GM18951 (cell line): ENCODE results near the gene DCP1B.

Experiments used
- POLR2A ChIP-seq: IDR thresholded peaks from 4 replicates; pipeline ENCODE4 v1.6.1; 2011; ENCODE audit warnings: mild to moderate bottlenecking; ENCODE audit not compliant: insufficient read length, insufficient read depth; ENCODE audit errors: extremely low read depth
- in situ Hi-C: fragments of 300-500 bp; cut with MboI; formaldehyde crosslinking; loops from one replicate; pipeline ENCODE4 v1.12.0; 2022; ENCODE audit warnings: low sequenced_read_pairs, mixed read lengths, inconsistent platforms; ENCODE audit not compliant: unreplicated experiment

The DCP1B gene

DNA sequence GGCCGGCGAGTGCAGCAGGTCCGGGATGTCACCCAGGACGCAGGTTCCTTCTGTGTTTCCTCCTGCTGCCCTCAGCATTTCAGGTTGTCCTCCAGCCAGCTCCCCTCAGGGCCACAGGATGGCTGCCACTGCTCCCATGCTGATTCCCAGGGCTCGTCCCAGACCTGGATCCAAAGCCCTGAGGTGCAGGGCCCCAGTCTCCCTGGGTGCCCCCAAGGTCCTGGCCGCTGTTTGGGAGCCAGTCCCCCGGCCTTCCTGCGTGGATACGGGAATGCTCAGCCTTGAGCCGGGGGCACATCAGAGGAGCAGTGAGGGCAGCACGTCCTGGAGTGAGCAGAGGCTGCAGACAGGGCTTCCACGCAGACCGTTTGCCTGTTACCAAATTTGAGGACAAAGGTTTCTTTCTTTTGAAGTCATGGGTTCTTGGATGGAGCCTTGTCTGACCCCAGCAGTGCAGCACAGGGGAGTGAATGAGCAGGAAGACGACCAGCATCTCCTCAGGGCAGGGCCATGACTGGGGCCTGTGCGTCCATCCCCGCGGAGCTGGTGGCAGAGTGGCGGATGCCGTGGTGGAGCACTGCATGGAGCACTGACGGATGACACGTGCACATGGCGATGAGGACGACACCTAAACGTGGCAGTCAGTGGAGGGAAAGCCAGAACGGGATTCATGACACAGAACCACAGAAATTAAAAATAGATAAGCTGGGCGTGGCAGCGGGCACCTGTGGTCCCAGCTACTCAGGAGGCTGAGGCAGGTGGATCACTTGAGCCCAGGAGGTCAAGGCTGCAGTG, 73.3 kb downstream of the DCP1B start:
- in situ Hi-C loops: no loop called here

DNA sequence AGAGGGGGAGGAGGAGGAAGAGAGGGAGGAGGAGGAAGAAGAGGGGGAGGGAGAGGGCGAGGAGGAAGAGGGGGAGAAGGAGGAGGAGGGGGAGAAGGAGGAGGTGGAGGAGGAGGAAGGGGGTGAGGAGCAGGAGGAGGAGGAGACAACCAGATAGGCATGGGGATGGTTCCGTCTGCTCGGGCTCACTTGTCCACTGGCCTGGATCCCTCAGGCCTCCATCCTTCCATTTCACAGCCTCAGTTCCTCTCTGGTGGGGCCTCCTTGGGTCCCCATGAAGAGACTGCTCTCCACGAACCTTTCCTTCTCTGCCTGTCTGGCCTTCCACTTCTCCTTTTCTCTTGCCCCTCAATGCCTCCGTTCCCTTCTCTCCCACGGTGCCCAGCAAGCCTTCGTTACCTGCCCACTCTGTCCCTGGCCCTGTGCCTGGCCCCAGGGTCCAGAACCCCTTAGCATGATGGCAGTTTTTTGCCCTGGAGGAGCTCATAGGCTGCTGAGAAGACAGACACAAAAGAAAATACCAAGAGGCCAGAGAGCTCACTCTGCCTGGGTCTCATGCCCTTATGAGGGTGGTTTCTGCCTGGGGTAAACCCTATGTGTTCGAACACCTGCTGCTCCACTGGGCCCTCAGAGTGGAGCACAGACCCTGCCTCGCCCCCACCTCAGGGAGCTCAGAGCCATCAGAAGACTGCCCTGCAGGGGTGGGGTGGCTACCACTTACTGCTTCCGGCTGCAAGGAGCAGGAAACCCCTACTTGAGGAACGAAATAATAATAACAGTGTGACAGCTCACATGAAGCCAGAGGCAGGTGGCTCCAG, 74.1 kb downstream of the DCP1B start:
- no peak for TF ChIP-seq POLR2A
- in situ Hi-C loops: no loop called here

More for the DNA sequence above, 73.3 kb downstream of the DCP1B start:
- TF ChIP-seq POLR2A: no peak

DNA sequence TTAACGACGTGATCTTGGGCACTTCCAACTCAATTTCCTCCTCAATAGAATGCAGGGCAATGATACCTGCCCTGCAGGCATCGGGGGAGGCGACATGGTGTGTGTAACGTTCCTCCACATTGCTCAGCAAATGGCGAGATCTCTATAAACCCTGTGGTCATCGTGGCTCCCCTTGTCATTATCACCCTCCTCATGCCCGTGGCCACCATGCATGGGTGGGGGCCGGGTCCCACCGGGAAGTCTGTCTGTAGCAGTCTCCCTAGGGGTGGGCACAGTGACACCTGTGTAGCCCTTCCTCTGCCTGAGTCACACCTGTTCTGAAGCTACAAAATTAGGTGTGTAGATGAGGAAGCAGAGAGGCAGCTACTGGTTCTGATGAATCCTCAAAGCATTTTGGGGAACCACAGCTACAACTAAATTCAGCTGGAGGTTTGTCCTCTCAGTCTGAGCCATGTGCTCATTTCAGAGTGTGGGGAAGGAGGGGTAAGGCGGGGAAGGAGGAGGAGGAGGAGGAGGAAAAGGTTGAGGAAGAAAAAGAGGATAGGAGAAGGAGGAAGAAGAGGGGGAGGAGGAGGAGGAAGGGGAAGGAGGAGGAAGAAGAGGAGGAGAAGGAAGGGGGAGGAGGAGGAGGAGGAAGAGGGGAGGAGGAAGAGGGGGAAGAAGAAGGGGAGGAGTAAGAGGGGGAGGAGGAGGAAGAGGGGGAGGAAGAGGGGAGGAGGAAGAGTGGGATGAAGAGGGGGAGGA, 74.8 kb downstream of the DCP1B start:
- in situ Hi-C loops: no loop called here
- no peak for TF ChIP-seq POLR2A

DNA sequence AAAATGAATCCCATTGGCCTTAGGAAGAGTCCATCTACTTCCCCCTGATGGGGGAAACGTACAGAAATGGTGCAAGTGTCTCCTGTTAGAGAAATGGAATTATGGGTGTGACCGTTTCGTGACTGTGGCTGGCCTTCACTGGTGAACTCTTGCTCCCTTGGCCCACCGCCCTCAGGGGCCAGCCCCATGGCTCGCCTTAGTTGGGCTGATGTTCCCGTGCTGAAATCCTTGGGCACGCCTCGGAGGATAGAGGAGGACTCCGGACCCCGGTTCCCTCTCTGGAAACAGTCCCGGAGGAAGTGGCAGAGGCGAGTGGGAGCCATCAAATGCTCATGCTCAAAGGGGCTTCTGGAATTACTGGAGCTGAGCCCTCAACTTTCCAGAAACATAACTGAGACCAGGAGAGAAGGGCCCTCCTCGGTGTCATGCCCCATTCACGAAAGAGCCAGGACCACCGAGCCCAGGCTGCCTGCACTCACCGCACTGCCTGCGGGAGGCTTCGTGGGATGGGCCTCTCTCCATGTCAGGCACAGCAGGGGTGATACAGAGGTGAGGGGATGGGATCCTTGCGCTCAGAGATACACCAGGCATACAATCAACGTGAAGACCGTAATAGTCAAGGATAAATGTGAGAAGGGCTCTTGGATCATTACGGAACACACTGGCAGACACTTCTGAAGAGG, 75.7 kb downstream of the DCP1B start:
- in situ Hi-C loops: no loop called here
- no peak for TF ChIP-seq POLR2A

DNA sequence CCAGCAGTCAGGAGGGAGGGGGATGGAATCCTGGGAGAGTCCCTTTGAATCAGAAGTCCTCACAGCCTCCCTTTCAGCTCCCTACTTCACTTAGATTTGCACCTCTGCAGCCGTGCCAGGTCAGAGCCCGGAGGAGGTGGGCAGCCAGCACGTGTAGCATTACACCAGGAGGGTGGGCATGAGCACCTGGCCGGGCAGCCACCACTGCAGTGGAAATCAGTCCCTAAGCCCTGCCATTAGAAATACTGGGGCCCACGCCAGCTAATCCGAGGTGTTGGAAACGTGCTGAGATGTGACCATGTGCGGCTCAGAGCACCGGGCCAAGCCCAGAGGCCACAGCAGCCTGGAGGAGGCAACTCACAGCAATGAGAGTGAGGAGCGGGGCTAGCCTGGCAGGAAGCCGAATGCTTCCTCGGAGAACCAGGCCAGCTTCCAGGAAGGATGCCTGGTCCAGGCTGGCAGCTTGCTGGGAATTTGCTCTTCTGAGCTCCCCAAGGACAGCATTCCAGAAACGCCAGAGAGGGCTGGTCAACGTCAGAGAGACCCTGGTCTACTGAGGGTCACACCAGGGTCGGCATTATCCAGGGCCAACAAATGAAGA, 76.4 kb downstream of the DCP1B start:
- in situ Hi-C loops: no loop called here
- no peak for TF ChIP-seq POLR2A

DNA sequence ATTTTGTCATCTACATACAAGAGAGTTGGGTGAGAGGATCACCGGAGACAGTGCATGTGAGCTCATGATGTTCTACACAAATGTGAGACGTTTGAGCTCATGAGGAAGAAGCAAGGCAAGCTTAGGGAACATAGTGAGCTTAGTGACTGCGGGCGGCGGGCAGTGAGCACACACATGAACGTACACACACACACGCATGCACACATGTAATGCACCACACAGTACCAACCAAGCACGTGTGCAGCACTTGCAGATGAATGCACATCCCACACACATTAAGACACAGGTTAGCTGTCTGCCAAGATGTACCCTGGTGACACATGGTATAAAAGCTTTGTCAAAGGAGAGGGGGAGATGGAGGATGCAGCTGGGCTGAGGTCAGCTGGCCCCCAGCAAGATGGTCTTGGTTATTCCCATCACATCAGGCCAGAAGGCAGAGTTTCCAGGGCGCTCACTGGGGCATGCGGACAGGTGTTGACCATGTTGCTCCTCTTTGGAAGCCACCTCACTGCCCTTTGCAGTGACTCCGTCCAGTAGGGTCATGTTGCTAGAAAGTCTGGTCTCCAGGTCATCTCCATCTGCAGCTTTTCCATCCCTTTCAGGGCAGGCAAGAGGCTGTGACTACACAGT, 77.1 kb downstream of the DCP1B start:
- TF ChIP-seq POLR2A: no peak
- in situ Hi-C loops: no loop called here

DNA sequence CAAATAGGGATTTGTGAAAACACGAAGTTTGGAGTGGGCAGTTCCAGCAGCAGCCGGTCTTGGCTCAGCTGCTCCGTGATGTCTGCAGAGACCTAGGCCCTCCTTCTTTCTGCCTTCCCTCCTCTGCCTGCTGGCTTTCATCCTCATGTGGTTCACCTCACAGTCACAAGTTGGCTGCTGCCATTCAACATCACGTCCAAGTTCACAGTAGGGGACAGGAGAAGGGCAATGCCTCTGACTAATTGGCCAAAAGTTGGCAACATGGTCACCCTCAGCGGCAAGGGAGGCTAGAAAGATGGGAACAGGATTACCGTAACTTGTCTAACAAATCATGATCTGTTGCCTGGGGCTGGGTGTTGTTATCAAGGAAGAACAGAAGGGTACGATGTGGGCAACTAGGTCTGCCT, 78.0 kb downstream of the DCP1B start:
- no peak for TF ChIP-seq POLR2A
- in situ Hi-C loops: no loop called here

DNA sequence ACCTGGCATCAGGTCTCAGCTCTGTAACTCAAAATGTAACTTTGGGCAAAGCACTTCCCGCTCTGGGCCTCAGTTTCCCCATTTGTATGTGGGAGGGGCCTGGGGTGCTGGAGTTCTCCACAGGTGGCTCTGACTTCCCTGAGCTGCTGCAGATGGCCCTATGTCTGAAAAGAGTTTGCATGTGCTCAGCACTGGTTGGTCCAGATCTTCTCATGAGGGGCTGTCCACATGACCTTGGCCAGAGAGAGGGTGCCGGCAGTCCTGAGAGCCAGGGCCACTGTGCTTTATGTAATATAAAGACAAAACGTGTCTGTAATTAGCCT, 78.6 kb downstream of the DCP1B start:
- no peak for TF ChIP-seq POLR2A
- in situ Hi-C loops: no loop called here

DNA sequence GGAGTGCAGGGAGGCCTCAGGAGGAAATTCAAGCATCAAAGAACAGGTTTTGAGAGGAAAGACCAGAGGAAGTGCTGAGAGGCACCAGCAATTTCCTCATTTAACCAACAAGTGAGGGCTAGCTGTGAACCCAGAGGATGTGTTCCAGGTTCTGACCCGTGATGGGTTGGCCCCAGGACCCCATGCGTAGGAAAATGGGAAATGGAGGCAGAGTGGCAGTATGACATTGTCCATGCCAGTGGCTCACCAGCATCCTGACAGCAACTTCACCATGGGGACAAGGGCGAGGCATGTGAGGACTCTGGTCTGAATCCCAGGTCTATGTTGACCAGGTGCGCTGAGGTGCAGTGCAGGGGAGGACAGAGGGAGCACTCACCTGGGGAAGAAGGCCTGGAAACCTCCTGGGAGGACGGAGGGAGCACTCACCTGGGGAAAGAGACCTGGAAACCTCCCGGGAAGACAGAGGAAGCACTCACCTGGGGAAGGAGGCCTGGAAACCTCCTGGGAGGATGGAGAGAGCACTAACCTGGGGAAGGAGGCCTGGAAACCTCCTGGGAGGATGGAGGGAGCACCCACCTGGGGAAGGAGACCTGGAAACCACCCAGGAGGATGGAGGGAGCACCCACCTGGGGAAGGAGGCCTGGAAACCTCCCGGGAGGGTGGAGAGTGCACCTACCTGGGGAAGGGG, 79.1 kb downstream of the DCP1B start:
- in situ Hi-C loops: no loop called here

DNA sequence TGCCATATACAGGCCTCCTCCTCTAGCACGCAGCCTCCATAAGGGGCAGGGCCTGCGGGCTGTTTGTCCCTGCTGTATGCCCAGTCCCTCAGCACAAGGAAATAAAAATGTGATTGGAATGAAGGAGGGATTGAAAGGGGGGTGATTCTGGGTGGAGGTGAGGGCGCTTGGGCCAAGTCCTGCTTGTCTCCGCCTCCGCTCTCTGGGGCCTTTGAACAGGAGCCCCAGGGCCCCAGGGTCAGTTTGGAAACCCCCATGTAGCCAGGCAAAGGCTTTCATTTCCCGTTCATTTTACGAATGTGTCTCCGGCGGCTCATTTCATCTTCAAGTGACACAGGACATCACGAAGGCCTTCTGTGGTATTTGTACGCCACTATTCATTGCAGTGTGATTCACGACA, 81.3 kb downstream of the DCP1B start:
- in situ Hi-C loops: no loop called here
- TF ChIP-seq POLR2A: no peak

More for the DNA sequence above, 79.1 kb downstream of the DCP1B start:
- no peak for TF ChIP-seq POLR2A

DNA sequence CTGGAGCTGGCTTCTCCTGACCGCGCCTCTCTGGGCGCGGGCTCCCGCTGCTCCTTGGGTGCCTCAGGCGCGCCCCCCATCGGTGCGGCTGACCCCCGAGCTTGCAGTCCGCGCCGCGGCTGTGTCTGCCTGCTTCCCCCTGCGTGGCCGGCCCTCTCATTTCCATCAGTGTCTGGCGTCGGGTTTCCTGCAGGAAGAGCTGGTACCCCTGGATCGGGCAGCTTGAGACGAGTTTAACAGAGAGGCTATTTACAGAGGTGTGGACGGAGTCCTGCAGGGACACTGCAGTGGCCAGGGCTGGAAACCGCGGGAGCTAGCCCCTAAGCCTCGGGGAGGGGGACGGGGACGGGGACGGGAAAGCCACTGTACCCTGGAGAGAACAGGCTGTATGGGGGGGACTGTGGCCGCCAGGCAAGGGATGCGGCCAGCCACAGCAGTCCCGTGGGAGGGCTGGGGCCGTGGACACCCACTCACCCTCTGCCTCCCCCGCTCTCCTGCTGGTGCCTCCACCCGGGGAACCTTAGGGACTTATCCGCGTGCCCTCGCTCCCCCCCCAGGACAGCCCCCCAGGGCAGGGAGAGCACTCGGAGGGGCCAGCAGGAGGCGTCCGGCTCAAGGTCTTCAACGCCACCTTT, 82.1 kb downstream of the DCP1B start:
- TF ChIP-seq POLR2A: no peak
- in situ Hi-C loops: no loop called here
